ENCODE data around the gene MAST4.

MAST4 gene

DNA sequence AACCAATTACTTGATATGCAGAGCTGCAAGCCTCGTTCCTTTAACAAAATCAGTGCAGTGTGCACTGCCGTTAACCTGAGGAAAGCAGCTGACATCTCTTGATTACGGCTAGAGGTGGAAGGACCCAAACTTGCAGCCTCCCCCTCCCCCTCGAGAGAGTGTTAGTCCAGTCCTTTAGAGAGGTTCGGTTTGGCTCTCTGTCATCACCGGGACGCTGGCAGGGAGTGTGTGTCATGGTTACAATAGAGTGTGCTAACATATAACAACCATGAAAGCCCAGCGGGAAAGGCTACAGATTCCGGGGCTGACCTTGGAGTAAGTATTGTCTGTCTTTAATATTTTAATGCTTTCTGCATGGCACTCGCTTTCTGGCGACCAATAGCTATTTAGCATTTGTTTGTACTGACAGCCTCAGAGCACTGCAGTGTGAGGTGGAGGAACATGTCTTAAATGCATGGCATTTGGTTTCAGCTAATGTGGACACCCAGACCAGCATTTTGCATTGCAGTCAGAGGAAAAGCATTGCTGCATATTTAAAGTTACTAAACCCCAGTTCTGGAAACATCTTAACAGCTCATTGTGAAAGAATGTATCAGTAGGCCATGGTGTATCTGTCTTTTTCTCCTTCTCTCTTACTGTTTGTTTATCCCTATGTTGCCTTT lies 362.9 kb downstream of the MAST4 start:
- DNase-seq (ENCODE audit: low read depth, low spot score), result no peak

DNA sequence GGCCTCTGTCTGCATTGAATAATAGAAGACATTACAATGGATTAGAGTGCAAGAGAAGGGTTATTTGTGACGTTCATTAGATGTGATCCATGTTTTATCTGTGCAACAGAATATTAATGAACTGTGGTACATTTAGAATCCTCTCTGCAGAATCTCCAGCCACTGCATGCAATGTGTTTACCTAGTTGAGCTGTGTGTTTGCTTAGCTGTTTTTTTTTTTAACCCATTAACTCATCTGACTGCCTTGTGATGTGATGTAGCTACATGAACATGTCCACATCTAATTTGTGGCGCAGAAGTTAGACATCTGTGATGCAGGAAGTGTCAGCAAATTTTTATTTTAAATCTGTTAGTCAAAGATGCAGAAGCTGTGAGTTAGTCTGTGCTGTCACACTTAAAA lies 363.5 kb downstream of the MAST4 start:
- no peak for DNase-seq (ENCODE audit: low read depth, low spot score)

DNA sequence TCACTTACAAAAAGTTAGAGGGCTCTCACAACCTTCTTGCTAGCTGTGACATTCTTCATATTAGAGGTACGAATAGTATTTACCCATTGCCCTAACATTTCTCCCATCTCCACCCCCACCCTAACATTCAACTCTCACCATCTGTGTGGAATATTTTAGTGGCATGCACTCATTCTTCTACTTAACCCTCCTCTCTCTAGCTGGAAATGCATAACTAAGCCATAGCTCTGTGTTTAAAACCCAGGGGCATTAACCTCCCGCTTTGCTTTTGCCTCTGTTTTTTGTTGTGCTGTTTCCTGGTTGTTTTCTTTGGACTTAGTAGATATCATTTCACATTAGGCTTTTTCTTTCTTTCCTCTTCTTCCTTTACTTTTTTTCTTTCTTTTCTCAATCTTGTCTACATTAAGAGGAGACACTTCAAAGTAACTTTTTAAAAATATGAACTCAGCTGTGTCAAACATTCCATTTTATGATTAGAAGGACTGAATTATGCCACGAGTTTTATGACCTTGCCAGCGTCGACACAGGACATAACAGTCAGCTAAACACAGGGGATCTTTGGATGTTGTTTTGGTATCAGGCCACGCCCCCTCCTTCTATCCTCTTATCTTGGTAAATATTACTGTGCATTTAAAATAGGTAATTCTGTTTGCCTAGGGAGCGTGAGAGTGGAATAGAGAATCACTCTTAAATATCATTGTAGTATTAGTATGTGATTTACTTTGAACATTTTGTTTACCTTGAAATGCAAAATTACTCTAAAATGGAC lies 364.4 kb downstream of the MAST4 start:
- no peak for DNase-seq (ENCODE audit: low read depth, low spot score)

DNA sequence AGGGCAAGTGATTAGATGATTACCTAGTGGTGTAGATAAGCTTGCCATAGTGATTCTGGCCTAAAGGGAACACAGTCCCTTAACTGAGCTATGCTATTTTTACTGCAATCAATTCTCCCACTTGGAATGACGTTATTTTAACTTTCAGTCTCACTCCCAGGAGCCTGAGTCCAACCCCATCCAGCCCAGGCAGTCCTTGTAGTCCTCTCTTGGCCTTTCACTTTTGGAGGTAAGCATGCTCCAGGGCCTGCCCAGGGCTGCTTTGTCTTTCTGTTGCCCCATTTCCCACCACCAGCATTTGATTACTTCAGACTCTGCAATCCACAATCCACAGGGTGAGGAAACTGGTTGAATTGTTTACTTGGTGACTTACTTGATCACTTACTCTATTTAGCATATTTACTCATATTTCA lies 367.4 kb downstream of the MAST4 start:
- no peak for DNase-seq (ENCODE audit: low read depth, low spot score)

DNA sequence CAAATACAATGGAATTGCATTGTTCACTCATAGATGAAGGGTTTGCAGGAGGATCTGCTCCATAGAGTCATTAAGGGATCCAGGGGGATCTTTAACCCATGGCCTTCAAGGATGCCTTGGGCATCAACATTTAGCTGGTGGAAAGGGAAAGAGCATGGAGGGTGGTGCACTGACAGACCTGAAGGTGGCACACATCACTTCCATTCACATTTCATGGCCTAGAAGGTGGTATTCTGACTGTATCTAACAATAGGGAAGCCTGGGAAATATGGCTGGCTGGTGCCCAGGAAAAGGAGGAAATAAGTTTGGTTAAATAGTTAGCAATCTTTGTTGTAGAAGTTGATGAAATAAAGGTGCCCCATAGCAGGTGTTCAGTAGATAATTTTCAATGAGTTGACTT lies 370.2 kb downstream of the MAST4 start:
- DNase-seq (ENCODE audit: low read depth, low spot score), result no peak

DNA sequence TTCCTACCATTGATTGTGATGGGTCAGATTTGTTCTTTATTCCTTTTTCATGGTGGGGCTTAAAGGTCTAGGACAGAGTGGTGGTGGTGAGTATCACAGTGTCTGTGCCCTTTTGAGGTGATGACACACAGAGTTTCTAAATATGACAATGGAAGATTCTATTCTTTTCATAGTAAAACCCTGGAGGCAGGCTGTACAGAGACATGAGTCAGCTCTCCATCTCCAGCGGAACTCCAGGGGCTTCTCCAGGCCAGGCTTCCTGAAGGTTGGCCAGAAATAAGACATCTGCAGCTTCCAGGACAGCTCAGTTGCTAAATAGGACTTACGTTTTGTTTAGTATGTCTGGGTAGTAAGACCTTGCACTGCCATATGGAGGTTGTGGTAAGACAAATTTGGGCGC lies 370.9 kb downstream of the MAST4 start:
- DNase-seq (ENCODE audit: low read depth, low spot score), result no peak

DNA sequence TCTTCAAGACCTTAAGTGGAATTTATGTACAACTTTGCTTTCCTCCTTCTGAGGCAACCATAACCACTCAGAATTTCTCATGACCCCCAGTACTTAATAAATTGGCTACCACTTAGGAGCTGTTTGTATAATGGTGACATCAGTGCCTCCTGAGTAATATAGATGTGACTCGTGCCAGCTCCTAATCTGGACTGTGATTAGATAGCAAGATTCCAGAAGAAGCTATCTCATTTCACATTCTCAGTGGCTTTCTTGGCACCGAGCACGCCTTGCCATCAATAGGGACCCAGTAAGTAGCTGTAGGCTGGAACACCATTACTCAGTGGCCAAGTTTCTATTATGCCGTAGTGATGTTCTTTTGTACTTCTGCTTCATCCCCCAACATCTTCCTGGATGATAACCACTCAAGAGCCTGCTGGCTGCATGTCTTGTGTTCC lies 371.7 kb downstream of the MAST4 start:
- no peak for DNase-seq (ENCODE audit: low read depth, low spot score)

DNA sequence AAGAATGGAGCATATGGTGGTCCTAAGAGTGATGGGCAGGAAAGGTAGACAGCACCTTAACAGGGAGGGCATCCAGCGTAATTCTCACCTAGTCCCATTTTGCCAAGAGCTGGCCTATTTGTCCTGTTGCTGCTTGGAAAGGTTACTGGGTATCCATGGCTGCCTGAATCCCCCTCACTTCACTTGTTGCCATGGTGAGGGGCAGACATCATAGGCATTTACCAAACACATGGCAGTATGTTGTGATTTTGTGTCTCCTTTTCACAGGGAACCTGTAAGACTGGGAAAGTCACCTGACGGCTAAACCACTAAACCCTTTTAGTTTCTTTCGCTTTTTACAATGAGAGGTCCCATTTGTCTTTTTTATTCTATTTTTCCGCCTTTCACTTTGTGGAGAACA lies 373.3 kb downstream of the MAST4 start:
- DNase-seq (ENCODE audit: low read depth, low spot score), result no peak

DNA sequence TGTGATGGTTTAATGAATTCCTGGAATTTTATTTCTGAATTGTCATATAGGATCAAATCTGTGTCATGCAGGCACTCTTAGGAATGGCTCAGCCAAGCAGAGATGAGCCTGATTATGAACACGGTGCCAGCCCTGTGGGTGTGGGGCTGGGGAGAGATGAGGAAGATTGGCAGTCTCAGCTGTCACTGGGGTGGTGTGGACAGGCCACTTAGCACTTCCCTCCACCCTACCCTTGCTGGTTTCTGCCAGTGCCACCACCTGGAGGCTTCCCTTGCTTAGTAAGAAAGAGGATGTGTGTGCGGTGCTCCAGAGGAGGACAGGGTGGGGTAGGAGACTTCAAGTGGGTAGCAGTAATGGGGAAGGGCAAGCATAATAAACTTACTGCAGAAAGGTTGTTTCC lies 373.8 kb downstream of the MAST4 start:
- no peak for DNase-seq (ENCODE audit: low read depth, low spot score)

DNA sequence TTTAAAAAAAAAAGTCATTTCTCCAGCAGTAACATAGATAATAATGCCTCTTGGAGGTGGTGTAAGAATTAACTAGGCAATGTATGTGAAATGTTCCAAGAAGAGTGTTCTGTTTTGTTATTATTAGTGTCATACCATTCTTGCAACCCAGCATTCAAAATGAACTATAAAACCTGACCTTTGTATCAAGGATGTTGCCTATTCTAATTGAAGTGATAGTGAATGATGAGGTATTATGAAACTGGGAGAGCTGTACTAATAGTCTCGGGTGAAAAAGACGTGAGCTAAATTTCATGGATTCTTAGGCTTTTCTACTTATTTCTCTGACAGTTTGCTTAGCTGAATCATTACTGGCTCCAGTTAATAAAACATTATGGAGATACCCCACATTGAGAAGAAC lies 375.8 kb downstream of the MAST4 start:
- DNase-seq (ENCODE audit: low read depth, low spot score), result no peak

DNA sequence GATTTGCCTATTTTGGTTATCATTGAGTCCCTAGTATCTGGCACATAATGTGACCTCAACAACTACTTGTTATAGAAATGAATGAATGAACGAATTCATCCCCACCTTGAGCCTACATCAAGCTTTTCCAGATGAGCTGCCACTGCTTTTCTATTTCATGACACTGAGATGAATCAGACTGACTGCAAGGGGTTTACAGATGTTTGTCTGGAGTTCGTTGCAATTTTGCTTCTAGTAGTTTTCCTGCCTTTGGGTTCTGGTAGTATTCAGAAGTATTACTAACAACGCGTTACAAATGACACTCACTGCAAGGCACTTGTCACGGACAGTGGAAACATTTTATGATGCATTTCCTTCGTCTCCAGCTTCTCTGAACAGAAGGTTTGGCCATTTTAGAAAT lies 378.1 kb downstream of the MAST4 start:
- DNase-seq (ENCODE audit: low read depth, low spot score), result no peak

DNA sequence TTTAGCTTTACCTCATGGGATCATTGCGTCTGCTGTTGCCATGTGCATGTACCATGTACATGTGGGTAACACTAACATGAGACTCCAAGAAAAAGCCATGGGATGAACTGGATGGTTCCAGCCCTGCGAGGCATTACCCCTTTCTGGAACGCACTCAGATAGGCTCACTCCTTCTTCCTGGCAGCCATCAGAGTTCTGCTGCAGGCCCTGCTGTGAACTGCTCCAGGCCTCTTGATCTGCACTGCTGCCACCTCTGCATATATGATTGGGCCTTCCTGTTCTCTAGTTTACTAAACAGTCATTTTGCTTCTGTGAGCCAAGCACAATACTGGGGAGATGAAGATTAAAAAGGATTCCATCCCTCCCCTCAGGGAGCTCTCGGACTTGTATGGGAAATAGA lies 379.9 kb downstream of the MAST4 start:
- no peak for DNase-seq (ENCODE audit: low read depth, low spot score)

DNA sequence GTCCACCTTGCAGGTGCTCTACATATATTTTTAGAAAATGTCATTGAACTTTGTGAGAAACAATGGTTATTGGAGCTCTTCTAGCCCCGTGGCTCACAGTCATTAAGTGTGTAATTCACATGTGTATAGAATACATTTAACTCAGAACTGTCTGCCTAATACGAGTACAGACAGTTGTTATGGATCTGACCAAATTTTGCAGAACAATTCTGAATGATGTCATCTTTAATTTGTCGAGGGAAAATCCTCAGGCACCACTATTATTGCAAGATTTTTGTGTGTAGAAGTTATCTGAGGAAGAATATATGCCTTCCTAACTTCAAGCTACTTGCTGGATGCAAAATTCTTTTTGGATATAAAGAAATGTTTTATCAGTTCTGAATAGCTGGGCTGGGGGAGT lies 383.5 kb downstream of the MAST4 start:
- DNase-seq (ENCODE audit: low read depth, low spot score), result no peak

DNA sequence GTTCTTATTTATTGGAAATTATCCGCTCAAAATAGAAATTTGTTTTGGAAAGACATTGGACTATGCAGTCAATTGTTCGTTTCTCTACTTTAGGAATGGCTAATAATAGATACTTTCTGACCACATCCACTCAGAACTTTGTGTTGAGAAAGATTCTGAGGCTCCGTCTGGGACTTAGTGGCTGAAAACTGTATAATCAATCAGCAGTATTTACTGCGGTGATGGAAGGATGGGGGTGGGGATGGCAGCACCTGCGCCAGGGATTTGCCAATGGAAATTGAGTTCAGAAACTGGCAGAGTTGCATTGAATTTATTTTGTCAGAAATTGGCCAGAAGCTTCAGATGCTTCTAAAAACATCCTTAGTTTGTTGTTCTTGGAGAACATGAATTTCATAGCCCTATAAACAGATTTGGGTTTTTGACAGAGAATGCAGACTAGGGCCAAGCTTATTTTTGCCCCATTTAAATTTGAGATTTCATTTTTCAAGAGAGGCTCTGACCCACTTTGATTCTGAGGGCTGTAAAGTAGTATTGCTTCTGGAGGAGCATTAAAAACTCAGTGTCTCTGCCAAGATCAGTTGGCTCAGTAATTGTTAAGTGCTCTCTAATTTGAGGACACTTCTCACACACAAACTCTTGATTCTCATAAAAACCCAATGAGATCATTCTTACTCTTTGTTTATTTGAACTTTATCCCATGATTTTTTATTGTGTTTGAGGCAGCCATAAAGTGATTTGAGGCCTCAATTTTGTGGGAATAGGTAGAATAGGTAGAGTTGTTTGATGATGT lies 385.3 kb downstream of the MAST4 start:
- no peak for DNase-seq (ENCODE audit: low read depth, low spot score)

DNA sequence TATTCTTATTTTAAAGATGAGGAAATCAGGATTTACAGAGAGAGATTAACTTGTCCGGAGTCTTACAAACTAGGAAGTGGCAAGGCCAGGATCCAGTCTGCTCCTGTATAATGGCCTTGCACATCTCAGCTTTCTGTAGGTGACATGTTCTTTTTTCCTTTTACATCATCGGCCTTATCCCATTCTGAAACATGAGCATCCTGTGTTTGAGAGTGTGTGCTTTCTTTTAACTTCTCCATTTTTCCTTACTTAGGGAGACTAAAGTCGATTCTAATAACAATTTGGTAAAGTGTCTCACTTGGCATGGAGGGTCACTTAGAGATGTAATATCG lies 385.8 kb downstream of the MAST4 start:
- no peak for DNase-seq (ENCODE audit: low read depth, low spot score)

DNA sequence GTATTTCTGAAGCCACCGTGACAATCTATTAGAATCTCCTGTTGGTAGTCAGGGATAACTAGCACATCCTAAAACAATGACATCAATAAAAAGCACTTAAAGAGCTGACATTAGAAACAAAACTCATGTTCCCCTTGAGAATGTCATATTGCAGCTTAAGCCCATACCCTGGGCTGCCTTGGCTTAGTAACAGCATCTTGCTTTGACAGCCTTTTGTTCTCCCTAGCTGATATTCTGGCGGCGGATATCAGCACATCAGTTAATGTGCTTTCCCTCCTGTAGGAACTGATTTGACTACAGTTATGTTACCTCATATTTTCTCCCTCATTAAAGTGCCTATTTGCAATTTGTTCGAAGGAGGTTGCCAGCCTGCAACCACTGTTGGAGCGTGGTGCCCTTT lies 386.3 kb downstream of the MAST4 start:
- DNase-seq (ENCODE audit: low read depth, low spot score), result no peak

DNA sequence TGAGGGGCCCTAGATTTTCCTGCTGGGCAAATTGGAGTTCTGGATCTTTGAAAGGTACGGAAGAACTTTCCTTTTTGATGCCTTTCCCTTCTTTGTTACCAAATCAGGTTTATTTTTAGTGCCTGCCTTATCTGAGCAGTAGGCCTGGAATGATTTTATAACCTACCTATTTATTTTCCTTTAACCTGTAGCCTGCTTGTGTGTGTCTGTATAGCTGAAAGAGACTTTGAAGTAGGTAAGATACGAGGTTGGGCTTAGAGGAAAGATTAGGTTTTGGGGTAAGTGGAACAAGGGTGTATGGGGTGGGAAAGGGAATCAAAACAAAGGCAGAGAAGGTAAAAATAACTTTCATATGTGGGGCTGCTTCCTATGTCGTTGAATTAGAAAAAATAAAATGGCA lies 389.2 kb downstream of the MAST4 start:
- DNase-seq (ENCODE audit: low read depth, low spot score), result no peak

DNA sequence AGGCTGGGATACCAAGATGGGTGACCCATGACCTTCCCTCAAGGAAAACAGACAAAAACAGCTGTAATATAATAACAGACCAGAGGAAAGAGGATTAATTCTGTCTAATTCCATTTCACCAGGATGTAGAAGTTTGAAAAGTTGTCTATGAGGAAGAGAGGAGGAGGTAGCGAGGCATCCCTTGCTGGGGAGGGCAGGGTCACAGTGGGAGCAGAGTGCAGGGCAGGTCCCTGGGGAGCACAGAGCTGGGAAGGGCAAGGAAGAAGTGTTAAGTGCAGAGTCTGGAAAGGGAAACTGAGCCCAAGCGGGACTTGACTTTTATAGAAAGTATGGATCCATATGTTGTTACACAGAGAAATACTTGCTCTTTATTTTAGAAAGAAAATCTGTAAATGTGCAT lies 389.8 kb downstream of the MAST4 start:
- DNase-seq (ENCODE audit: low read depth, low spot score), result no peak

DNA sequence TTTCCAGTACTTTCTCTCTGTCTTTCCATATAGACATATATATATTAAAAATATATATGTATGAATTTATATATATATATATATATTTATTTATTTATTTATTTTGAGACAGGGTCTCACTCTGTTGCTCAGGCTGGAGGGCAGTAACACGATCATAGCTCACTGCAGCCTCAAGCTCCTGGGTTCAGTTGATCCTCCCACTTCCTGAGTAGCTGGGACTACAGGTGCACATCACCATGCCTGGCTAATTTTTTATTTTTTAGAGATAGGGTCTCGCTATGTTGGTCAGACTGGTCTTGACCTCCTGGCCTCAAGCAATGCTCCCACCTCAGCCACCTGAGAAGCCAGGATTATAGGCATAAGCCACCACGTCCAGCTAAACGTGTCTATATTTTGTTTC lies 390.3 kb downstream of the MAST4 start:
- no peak for DNase-seq (ENCODE audit: low read depth, low spot score)

DNA sequence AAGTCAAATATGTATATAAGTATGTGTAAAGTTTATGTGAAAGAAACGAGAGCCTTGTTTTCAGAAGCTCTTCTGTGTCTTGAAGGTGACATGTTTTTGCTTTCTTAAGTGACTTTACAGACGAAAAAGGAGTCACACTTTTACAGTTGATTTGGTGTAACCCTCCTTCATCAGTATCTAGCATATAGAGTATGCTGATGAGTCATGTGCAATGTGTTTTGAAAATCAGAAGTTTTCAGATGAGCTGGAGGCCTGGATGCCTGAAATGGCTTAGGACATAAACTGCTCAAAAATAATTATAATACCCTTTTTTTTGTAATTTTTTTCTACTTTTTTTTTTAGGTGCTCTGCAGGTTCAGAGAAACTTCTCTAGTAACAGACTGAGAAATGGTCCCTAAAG lies 390.9 kb downstream of the MAST4 start:
- no peak for DNase-seq (ENCODE audit: low read depth, low spot score)

DNA sequence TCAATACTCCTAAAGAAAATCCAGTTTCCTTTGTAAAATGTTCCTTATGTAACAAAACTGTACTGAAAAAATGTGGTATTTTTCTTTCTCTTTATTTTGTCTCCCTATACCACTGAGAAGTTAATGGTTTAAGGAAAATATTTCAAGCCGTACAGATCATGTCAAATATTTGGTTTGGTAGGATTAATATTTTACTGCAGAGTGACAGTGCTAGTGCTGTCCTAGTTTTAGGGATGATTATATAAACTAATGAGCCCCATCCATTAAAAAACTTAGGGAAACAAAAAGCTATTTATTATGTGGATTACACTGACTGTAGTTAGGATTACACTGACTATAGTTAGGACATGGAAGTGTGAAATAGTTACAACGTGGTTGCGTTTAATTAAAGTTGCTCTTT lies 391.3 kb downstream of the MAST4 start:
- no peak for DNase-seq (ENCODE audit: low read depth, low spot score)

DNA sequence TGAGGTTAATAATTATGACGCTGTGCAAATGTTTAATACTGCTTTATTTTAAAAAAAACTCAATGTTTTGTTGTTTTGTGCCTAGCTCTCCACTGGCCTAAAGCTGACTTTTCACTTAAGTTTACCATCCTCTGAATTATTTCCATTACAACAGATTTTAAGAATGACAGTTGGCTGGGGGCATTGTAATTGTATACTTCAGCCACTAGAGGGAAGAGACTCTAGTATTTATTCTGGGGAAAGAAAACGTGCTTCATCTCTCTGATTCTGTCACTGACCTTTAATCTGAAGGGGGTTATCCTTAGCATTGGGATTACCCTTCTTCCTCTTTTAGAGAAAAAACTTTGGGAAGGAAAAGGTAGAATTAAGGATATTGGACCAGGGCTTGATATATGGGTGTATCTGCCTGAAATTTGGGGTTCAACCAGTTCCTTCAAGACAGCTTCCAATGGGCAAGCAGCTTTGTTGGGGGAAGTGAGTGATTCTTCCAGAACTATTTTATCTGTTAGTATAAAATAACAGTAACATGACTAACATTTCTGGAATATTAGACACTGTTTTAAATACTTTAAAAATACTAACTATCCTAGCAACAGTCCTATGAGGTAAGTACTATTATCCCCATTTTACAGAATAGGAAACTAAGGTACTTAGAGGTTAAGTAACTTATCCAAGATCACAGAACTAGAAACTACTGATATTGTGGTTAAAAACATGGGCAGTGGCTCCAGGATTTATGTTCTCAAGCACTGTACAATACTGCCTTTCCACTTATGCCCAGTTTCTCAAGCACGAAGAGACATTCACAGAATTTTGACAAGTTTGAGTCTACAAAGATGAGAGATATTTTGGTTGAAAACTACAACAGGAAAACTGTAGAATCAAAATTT lies 392.0 kb downstream of the MAST4 start:
- no peak for DNase-seq (ENCODE audit: low read depth, low spot score)
